ENCODE data around the gene COLGALT1. TPM values are rescaled to one million over a fixed set of nuclear protein-coding genes. Genes with fewer than 3 reads are reported as not detected.

Gene COLGALT1
- total and polyA plus RNA-seq, 9 of the 15 experiments (the other 6 are each of a cell fraction or from before 2014, with no cell fraction given) = 4.9 to 119 (median 82.6) TPM

GRCh38 chr19:17617807-17618192 lies 62.4 kb downstream of the COLGALT1 start:
- ATAC-seq (no peak), DNase-seq (ENCODE audit: extremely low read depth in 1 of 4, low spot score in 3 of 4) (no peak), FAIRE-seq (no peak)
- WGBS (ENCODE audit: insufficient coverage, low coverage, missing lambda C conversion rate) = 18% methylated on average over 7 of the region's 7 CpGs
- Histone ChIP-seq H3K9me3 (replicated peaks; ENCODE audit: control insufficient read depth, insufficient read depth, low read depth, low read length) (peaks cover 8% of the 10 kb centered on the region; the same call in 1 of the 2 replicates), H3K27ac (ENCODE audit: extremely low read depth, low read depth, low read length) (no peak overlapping the region), H3K27me3 (ENCODE audit: control insufficient read depth in 2 of 2, insufficient read depth in 2 of 2, low read length in 2 of 2) (no peaks in the 10 kb centered on the region; a peak in 1 of 5 replicates), H3K79me2 (ENCODE audit: control insufficient read depth, insufficient read depth, low read length) (no peaks in the 10 kb centered on the region), H3K4me2 (ENCODE audit: insufficient read depth, low read length) (peak overlapping the region; percentile 89; the same call in 1 of the 2 replicates), H3K4me3 (no peak overlapping the region), H3K9ac (ENCODE audit: insufficient read depth in 1 of 2, low read depth in 2 of 2, low read length in 2 of 2) (no peak overlapping the region), H3K36me3 (ENCODE audit: control insufficient read depth, insufficient read depth, low read length) (no peaks in the 10 kb centered on the region), H3K4me1 (replicated peaks in 1 of 2; ENCODE audit: control insufficient read depth in 2 of 2, insufficient read depth in 2 of 2, low read length in 2 of 2) (peaks cover 2 to 28% of the 10 kb centered on the region in 2 experiments; a peak in 4 of 5 replicates), H2AFZ (ENCODE audit: low read depth, low read length) (no peak overlapping the region), H3K9me1 (ENCODE audit: control insufficient read depth, insufficient read depth, low read length) (peaks cover 3% of the 10 kb centered on the region), H4K20me1 (replicated peaks; ENCODE audit: control insufficient read depth, insufficient read depth, low read length) (peaks cover 5% of the 10 kb centered on the region)
- ChIA-PET POLR2A (interaction anchor here (1.7 kb wide), 1 partner anchor 11 kb away, joined by 6 read pairs; no protein-coding TSS in a partner anchor), CTCF (ENCODE audit: low intra/inter-chr PET ratio) (no interaction called here)
- TF ChIP-seq ZBTB33 (CRISPR knock-in tag; IDR thresholded peaks at IDR 0.05) = peak; percentile 35; the same call in 1 of the 2 replicates
- TF ChIP-seq SMAD2 (IDR thresholded peaks at IDR 0.05; ENCODE audit: low read depth, low read length) = no peak
- intact Hi-C loops (cut with micrococcal nuclease) = loop anchor here (1.0 kb wide), 1 partner anchor 38 kb away; no protein-coding TSS in a partner anchor
- BruUV-seq (replicated peaks) = no TSS peak
- in situ Hi-C loops (cut with MboI) = no loop called here

All from K562 (cell line).